Fibroblast of lung (primary cell): ENCODE measurements around the gene SCP2.

Experiments used
- CTCF ChIP-seq, 2 donors: IDR thresholded peaks in 1 of 2; conservative IDR thresholded peaks in 1 of 2; 1 replicate in 1 of 2; 2 replicates in 1 of 2; pipeline ENCODE4 v1.5.1; 2011 to 2012; ENCODE audit warnings: low read length in 2 of 2, control low read depth in 1 of 2, inconsistent platforms in 1 of 2, low read depth in 1 of 2, mild to moderate bottlenecking in 1 of 2
- EZH2 ChIP-seq: IDR thresholded peaks from 2 replicates; pipeline ENCODE4 v1.5.1; 2012; ENCODE audit warnings: low read length, control low read depth, mild to moderate bottlenecking; ENCODE audit errors: missing control alignments

GRCh38 chr1:52907068-52907811 is 19.8 kb upstream of the SCP2 start:
- TF ChIP-seq CTCF (conservative IDR thresholded peaks at IDR 0.05 in 1 of 2, IDR thresholded peaks at IDR 0.05 in 1 of 2; ENCODE audit: low read depth in 1 of 2, low read length in 2 of 2) (no peak), EZH2 (no peak)
